Muscle layer of colon (tissue), 2 donors: ENCODE results near the gene DNHD1.

ENCODE experiments used
- H3K27ac ChIP-seq: one replicate; pipeline ENCODE4 v1.7.0; 2013; ENCODE audit warnings: low read depth, mild to moderate bottlenecking, low read length, moderate library complexity
- H3K27me3 ChIP-seq, 2 donors: one replicate each; pipeline ENCODE4 v1.7.0; 2013; ENCODE audit warnings: low read length in 2 of 2, mild to moderate bottlenecking in 2 of 2; ENCODE audit not compliant: insufficient read depth in 2 of 2, control insufficient read depth in 1 of 2
- H3K36me3 ChIP-seq: one replicate; pipeline ENCODE4 v1.7.0; 2013; ENCODE audit warnings: mild to moderate bottlenecking, low read length; ENCODE audit not compliant: insufficient read depth
- H3K4me1 ChIP-seq: one replicate; pipeline ENCODE4 v1.7.0; 2013; ENCODE audit warnings: mild to moderate bottlenecking, low read length; ENCODE audit not compliant: insufficient read depth
- H3K4me3 ChIP-seq, 2 donors: one replicate each; pipeline ENCODE4 v1.7.0; 2013; ENCODE audit warnings: low read length in 2 of 2, low read depth in 1 of 2, mild to moderate bottlenecking in 1 of 2, moderate library complexity in 1 of 2
- H3K9ac ChIP-seq: one replicate; pipeline ENCODE4 v1.7.0; 2013; ENCODE audit warnings: low read length
- H3K9me3 ChIP-seq: one replicate; pipeline ENCODE4 v1.7.0; 2013; ENCODE audit warnings: mild to moderate bottlenecking, low read length
- donor health status: abdominal sarcoma.
- donor health status: Adenocarcinoma of cecum.

The DNHD1 gene

DNA sequence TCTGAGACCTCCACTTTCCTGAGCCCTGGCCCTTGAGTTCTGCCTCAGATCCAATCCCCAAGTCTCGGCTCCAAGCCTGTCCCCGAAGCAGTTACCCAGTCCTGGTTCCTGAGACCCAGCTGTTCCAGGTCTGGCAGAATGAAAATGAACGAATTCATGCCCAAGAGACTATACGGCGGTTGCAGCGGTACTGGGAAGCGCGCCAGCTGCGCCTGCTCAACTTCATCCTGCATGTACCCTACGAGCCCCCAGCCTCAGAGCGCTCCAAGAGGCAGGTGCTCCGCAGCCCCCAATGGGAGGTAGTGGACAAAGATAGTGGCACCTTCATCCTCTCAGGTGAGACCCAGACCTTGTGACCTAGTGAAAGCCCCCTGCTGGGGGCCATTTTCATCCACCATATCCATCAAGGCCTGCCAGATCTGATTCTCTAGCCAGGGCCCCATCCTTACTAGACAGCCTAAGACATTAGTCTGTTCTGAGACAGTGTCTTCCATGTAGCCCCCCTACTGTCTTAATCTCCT is 42.7 kb downstream of the DNHD1 start:
- no peak overlapping the region for H3K4me3 ChIP-seq
- H3K9ac ChIP-seq = no peak overlapping the region
- H3K27ac ChIP-seq = no peak overlapping the region
- no peaks in the 10 kb centered on the region for H3K4me1 ChIP-seq
- peaks cover 5% of the 10 kb centered on the region for H3K36me3 ChIP-seq
- H3K9me3 ChIP-seq = no peaks in the 10 kb centered on the region
- no peaks in the 10 kb centered on the region for H3K27me3 ChIP-seq

DNA sequence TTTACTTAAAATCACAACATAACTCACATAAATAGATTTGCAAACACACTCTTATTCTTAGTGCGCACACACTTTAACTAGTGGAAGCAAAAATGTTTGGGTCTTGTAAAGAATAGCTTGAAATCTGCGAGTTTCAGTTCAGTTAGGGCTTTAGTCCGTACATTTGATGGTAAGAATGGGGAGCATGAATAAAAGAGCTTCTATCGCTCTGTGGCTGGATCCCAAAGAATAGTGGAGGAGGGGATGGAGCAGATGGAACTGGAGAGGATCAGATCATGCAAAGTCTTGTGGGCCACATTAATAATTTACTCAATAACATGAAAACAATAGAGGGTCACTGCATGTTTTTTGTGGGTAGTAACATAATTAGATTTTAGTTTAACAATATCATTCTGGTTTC is 44.3 kb downstream of the DNHD1 start:
- Histone ChIP-seq H3K9me3 (no peaks in the 10 kb centered on the region), H3K27me3 (no peaks in the 10 kb centered on the region), H3K4me1 (no peaks in the 10 kb centered on the region), H3K4me3 (no peak overlapping the region), H3K36me3 (peaks cover 5% of the 10 kb centered on the region), H3K27ac (no peak overlapping the region), H3K9ac (no peak overlapping the region)

GRCh38 chr11:6542727-6543126 is 45.6 kb downstream of the DNHD1 start:
- H3K36me3 ChIP-seq = peaks cover 5% of the 10 kb centered on the region
- no peak overlapping the region for H3K4me3 ChIP-seq
- H3K9me3 ChIP-seq = no peaks in the 10 kb centered on the region
- H3K9ac ChIP-seq = no peak overlapping the region
- H3K4me1 ChIP-seq = no peaks in the 10 kb centered on the region
- H3K27me3 ChIP-seq = no peaks in the 10 kb centered on the region
- H3K27ac ChIP-seq = no peak overlapping the region

- Histone ChIP-seq H3K4me1 (no peaks in the 10 kb centered on the region), H3K36me3 (peaks cover 5% of the 10 kb centered on the region), H3K27me3 (no peaks in the 10 kb centered on the region), H3K27ac (no peak overlapping the region), H3K9ac (no peak overlapping the region), H3K4me3 (no peak overlapping the region), H3K9me3 (no peaks in the 10 kb centered on the region)
Measured at GRCh38 chr11:6544921-6545850, 48.1 kb downstream of the DNHD1 start.

DNA sequence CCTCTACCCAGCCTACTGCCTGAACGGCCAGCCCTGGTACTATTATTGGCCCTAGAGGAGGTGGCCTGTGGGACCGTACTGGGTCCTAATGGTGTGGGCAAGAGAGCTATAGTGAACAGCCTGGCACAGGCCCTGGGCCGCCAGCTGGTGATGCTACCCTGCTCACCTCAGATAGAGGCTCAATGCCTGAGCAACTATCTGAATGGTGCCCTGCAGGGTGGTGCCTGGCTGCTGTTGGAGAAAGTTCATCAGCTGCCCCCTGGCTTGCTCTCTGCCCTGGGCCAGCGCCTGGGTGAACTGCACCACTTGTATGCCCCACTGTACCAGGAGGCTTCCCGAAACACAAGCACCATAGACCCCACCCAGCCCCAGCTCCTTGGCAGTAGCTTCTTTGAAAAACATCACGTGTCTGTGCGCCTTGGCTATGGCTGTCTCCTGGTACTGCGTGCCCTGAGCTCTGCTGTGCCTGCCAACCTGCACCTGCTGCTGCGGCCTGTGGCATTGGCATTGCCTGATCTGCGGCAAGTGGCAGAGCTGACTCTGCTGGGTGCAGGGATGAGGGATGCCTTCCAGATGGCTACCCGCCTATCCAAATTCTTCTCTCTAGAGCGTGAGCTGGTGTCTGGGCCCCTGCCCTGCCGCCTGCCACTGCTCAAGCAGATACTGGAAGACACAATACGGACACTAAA is 49.0 kb downstream of the DNHD1 start:
- H3K27ac ChIP-seq = no peak overlapping the region
- H3K9ac ChIP-seq = no peak overlapping the region
- H3K4me1 ChIP-seq = no peaks in the 10 kb centered on the region
- no peak overlapping the region for H3K4me3 ChIP-seq
- H3K36me3 ChIP-seq = peaks cover 5% of the 10 kb centered on the region
- no peaks in the 10 kb centered on the region for H3K9me3 ChIP-seq
- no peaks in the 10 kb centered on the region for H3K27me3 ChIP-seq

DNA sequence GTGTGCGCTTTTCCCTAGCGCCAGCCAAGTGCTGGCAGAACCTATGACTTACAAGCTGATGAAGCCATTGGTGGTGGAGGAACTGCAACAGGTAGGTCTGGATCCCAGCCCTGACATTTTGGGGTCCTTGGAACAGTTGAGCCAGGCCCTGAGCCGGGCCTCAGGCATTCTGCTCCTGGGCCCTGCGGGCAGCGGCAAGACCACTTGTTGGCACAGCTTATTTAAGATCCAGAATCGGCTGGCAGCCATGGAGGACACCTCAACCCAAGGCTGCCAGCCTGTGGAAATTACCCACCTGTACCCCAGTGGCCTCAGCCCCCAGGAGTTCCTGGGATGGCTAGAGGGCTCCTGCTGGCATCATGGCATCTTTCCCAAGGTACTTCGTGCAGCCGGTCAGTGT is 49.7 kb downstream of the DNHD1 start:
- no peaks in the 10 kb centered on the region for H3K9me3 ChIP-seq
- no peak overlapping the region for H3K27ac ChIP-seq
- H3K9ac ChIP-seq = no peak overlapping the region
- no peaks in the 10 kb centered on the region for H3K27me3 ChIP-seq
- H3K36me3 ChIP-seq = peaks cover 5% of the 10 kb centered on the region
- H3K4me1 ChIP-seq = no peaks in the 10 kb centered on the region
- H3K4me3 ChIP-seq = no peak overlapping the region

GRCh38 chr11:6547177-6547576 is 50.1 kb downstream of the DNHD1 start:
- Histone ChIP-seq H3K36me3 (peaks cover 5% of the 10 kb centered on the region), H3K4me3 (no peak overlapping the region), H3K9me3 (no peaks in the 10 kb centered on the region), H3K9ac (no peak overlapping the region), H3K27me3 (no peaks in the 10 kb centered on the region), H3K27ac (no peak overlapping the region), H3K4me1 (no peaks in the 10 kb centered on the region)

- no peaks in the 10 kb centered on the region for H3K4me1 ChIP-seq
- no peaks in the 10 kb centered on the region for H3K27me3 ChIP-seq
- H3K36me3 ChIP-seq = peaks cover 5% of the 10 kb centered on the region
- H3K27ac ChIP-seq = no peak overlapping the region
- H3K9me3 ChIP-seq = no peaks in the 10 kb centered on the region
- no peak overlapping the region for H3K9ac ChIP-seq
- no peak overlapping the region for H3K4me3 ChIP-seq
Measured at GRCh38 chr11:6548121-6548520, 51.0 kb downstream of the DNHD1 start.

DNA sequence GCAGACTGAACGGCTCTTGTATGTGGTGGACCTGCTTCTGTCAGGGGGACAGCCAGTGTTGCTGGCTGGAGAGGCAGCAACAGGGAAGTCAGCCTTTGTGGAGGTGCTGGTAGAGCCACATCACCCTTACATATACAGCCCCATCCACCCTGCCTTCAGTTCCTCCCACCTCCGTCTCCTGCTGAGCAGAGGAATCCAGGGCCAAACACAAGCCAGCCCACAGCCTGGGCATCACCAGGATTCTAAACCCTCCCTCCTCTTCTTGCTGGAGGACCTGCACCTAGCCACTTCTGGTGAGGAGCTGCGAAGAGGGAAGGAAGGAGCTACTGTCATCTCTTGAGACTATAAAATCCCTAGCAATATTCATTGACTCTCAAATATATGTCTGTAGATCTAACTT is 51.6 kb downstream of the DNHD1 start:
- Histone ChIP-seq H3K9ac (no peak overlapping the region), H3K27ac (no peak overlapping the region), H3K9me3 (no peaks in the 10 kb centered on the region), H3K4me1 (no peaks in the 10 kb centered on the region), H3K4me3 (no peak overlapping the region), H3K36me3 (peaks cover 5% of the 10 kb centered on the region), H3K27me3 (no peaks in the 10 kb centered on the region)

GRCh38 chr11:6553634-6554033 is 56.6 kb downstream of the DNHD1 start:
- Histone ChIP-seq H3K27me3 (no peaks in the 10 kb centered on the region), H3K4me3 (no peak overlapping the region), H3K9me3 (no peaks in the 10 kb centered on the region), H3K4me1 (no peaks in the 10 kb centered on the region), H3K27ac (no peak overlapping the region), H3K9ac (no peak overlapping the region), H3K36me3 (no peaks in the 10 kb centered on the region)

DNA sequence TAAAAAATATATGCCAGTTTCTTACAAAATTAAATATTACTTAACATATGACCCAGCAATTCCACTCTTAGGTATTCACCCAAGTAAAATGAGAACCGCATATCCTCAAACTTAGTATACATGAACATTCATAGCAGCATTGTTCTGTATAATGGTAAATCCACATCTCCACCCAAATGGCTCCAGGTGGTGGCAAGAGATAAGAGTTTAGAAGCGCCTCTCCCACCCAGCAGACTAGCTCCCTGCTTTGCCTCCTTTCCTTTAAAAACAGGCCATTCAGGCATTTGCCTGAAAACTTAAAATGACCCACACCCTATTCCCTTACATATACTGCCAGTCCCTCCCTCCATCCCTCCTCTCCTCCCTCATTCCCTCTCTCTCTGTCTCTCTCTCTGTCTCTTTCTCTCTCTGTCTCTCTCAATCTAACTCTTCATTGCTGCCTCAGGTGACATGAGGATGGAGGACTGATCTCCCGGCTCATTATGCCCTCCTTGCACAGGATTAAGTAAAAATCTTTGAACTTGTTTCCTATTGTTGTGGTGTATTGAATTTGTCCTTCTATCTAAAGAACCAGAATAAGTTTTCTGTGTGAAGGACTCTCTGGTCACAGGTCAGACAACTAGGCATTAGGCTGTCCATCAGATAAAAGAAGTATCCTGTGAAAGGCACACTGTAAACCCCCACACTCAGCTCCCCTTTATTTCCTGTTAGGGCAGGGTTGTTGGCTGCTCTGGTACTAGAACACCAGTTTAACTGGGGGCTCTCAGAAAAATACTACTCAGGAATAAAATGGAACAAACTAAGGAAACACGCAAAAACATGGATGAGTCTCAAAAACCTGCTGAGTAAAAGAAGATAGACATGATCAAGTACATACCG is 58.0 kb downstream of the DNHD1 start:
- H3K9ac ChIP-seq = no peak overlapping the region
- H3K4me3 ChIP-seq = no peak overlapping the region
- no peaks in the 10 kb centered on the region for H3K27me3 ChIP-seq
- H3K27ac ChIP-seq = no peak overlapping the region
- no peaks in the 10 kb centered on the region for H3K36me3 ChIP-seq
- H3K4me1 ChIP-seq = no peaks in the 10 kb centered on the region
- no peaks in the 10 kb centered on the region for H3K9me3 ChIP-seq
